SK-N-SH (cell line): ENCODE results near the gene NRDC. TPM values are rescaled to one million over a fixed set of nuclear protein-coding genes. Genes with fewer than 3 reads are reported as not detected.

Source experiments
- CTCF ChIA-PET: fragments of 300-600, 350-600 bp; formaldehyde crosslinking; extraction: SDS; loops from one replicate; lab custom pipeline; 2021; lab: Yijun Ruan, JAX
- POLR2A ChIA-PET: fragments of 350-600 bp; sonication (Branson Sonifier 250); formaldehyde crosslinking; extraction: SDS; loops from one replicate; lab custom pipeline; 2020; ENCODE audit warnings: antibody characterized with exemption, inconsistent platforms; lab: Yijun Ruan, JAX
- DNase-seq: peaks from one replicate; pipeline ENCODE4 v3.0.0; 2012
- H2AFZ ChIP-seq: fragments of 200-600 bp; sonication (generic); 2 replicates; pipeline ENCODE4 v1.8.1; 2016; ENCODE audit warnings: antibody characterized with exemption, mild to moderate bottlenecking, low read depth
- H3F3A ChIP-seq: fragments of 200-600 bp; sonication (generic); replicated peaks from 2 replicates; pipeline ENCODE3; 2016; ENCODE audit warnings: antibody characterized with exemption, mild to moderate bottlenecking; ENCODE audit not compliant: insufficient read depth
- H3K27ac ChIP-seq, 2 experiments: fragments of 200-500 bp in 1 of 2; fragments of 200-600 bp in 1 of 2; sonication (Bioruptor generic) in 1 of 2; sonication (generic), shearing (Covaris generic) in 1 of 2; 2 replicates each; pipeline versions ENCODE4 v1.5.1 to v1.6.1; 2014 to 2016; ENCODE audit warnings: low read depth in 2 of 2, inconsistent platforms in 1 of 2, low read length in 1 of 2, mild to moderate bottlenecking in 1 of 2, mixed read lengths in 1 of 2
- H3K27me3 ChIP-seq: fragments of 200-600 bp; sonication (generic), shearing (Covaris generic); 2 replicates; pipeline ENCODE4 v1.6.1; 2016; ENCODE audit warnings: mixed run types; ENCODE audit not compliant: insufficient read depth
- H3K36me3 ChIP-seq, 2 experiments: fragments of 200-500 bp in 1 of 2; fragments of 200-600 bp in 1 of 2; sonication (Bioruptor generic) in 1 of 2; sonication (generic) in 1 of 2; replicated peaks in 1 of 2; 2 replicates each; pipeline versions ENCODE3 to v1.5.1; 2014 to 2016; ENCODE audit warnings: low read length in 1 of 2, mild to moderate bottlenecking in 1 of 2; ENCODE audit not compliant: insufficient read depth in 2 of 2, control insufficient read depth in 1 of 2
- H3K4me1 ChIP-seq, 2 experiments: fragments of 200-500 bp in 1 of 2; fragments of 200-600 bp in 1 of 2; sonication (Bioruptor generic) in 1 of 2; sonication (generic), shearing (Covaris generic) in 1 of 2; 2 replicates each; pipeline versions ENCODE4 v1.5.1 to v1.6.1; 2014 to 2016; ENCODE audit warnings: low read depth in 1 of 2, low read length in 1 of 2, mixed run types in 1 of 2; ENCODE audit not compliant: insufficient read depth in 2 of 2, control insufficient read depth in 1 of 2
- H3K4me2 ChIP-seq: fragments of 200-600 bp; sonication (generic), shearing (Covaris generic); 2 replicates; pipeline ENCODE4 v1.6.1; 2017; ENCODE audit warnings: mixed run types
- H3K4me3 ChIP-seq, 2 experiments: fragments of 200-500 bp in 1 of 2; fragments of 200-600 bp in 1 of 2; sonication (Bioruptor generic) in 1 of 2; sonication (generic), shearing (Covaris generic) in 1 of 2; 2 replicates each; pipeline versions ENCODE4 v1.5.1 to v1.8.1; 2014 to 2016; ENCODE audit warnings: low read depth in 2 of 2, inconsistent platforms in 1 of 2, low read length in 1 of 2, mild to moderate bottlenecking in 1 of 2, mixed read lengths in 1 of 2, moderate library complexity in 1 of 2
- H3K79me2 ChIP-seq: fragments of 200-600 bp; sonication (generic); 2 replicates; pipeline ENCODE4 v1.8.1; 2017; ENCODE audit warnings: mild to moderate bottlenecking; ENCODE audit not compliant: insufficient read depth
- H3K9ac ChIP-seq: fragments of 200-600 bp; sonication (generic); 2 replicates; pipeline ENCODE4 v1.6.1; 2017; ENCODE audit warnings: mixed run types
- H3K9me2 ChIP-seq: fragments of 200-600 bp; sonication (generic); 2 replicates; pipeline ENCODE4 v1.6.1; 2017; ENCODE audit warnings: mixed run types
- H3K9me3 ChIP-seq: fragments of 200-600 bp; sonication (generic); 2 replicates; pipeline ENCODE4 v1.6.1; 2017; ENCODE audit warnings: mixed run types, mild to moderate bottlenecking, moderate library complexity
- H4K20me1 ChIP-seq: fragments of 200-600 bp; sonication (generic); 2 replicates; pipeline ENCODE4 v1.6.1; 2017; ENCODE audit warnings: mild to moderate bottlenecking, mixed run types; ENCODE audit not compliant: insufficient read depth
- ELF1 ChIP-seq: IDR thresholded peaks from 2 replicates; pipeline ENCODE4 v1.4.0; 2012
- FOSL2 ChIP-seq: IDR thresholded peaks from 2 replicates; pipeline ENCODE4 v1.4.0; 2012; ENCODE audit warnings: low read depth, mild to moderate bottlenecking, moderate library complexity, borderline replicate concordance
- FOXM1 ChIP-seq: IDR thresholded peaks from 2 replicates; pipeline ENCODE4 v1.4.0; 2012; ENCODE audit warnings: low read depth, mild to moderate bottlenecking
- GATA2 ChIP-seq: sonication (generic); formaldehyde crosslinking; IDR thresholded peaks from 2 replicates; pipeline ENCODE4 v1.5.0; 2020; ENCODE audit warnings: mild to moderate bottlenecking, missing genetic modification reagents
- MEF2A ChIP-seq: IDR thresholded peaks from 2 replicates; pipeline ENCODE4 v1.4.0; 2012; ENCODE audit warnings: low read depth, borderline replicate concordance
- MXI1 ChIP-seq: IDR thresholded peaks from 2 replicates; pipeline ENCODE4 v1.6.1; 2012; ENCODE audit warnings: mild to moderate bottlenecking, low read depth, low read length, improper control_type of control experiment
- NRF1 ChIP-seq: IDR thresholded peaks from 2 replicates; pipeline ENCODE4 v1.6.1; 2012; ENCODE audit warnings: low read depth, mild to moderate bottlenecking, low read length
- PBX3 ChIP-seq: IDR thresholded peaks from 2 replicates; pipeline ENCODE4; 2012
- RAD21 ChIP-seq: IDR thresholded peaks from 2 replicates; pipeline ENCODE4 v1.6.1; 2012; ENCODE audit warnings: mild to moderate bottlenecking, low read length
- RCOR1 ChIP-seq: fragments of 150-350 bp; IDR thresholded peaks from 2 replicates; pipeline ENCODE4 v1.6.1; 2017; ENCODE audit warnings: antibody characterized with exemption, low read length
- RXRA ChIP-seq: IDR thresholded peaks from 2 replicates; pipeline ENCODE4 v1.4.0; 2012; ENCODE audit warnings: low read depth, mild to moderate bottlenecking, borderline replicate concordance
- SIN3A ChIP-seq: IDR thresholded peaks from 2 replicates; pipeline ENCODE4 v1.6.1; 2012; ENCODE audit warnings: low read depth, mild to moderate bottlenecking, low read length, moderate library complexity, borderline replicate concordance
- SMC3 ChIP-seq: IDR thresholded peaks from 2 replicates; pipeline ENCODE4 v1.6.1; 2012; ENCODE audit warnings: low read depth, low read length, improper control_type of control experiment
- polyA plus RNA-seq, 3 experiments: library from polyadenylated mRNA; depleted of rRNA; stranded (reverse); fragments of >200 nt; gene quantifications; 2 replicates each; pipeline ENCODE4 v1.2.3, GENCODE V29; 2012
- TF ChIP-seq, protein P1 (sequence below): fragments of 150-350 bp; IDR thresholded peaks from 2 replicates; pipeline ENCODE4 v1.6.1; 2016; ENCODE audit warnings: mild to moderate bottlenecking, low read depth, low read length
- TF ChIP-seq, protein P2 (sequence below): IDR thresholded peaks from 2 replicates; pipeline ENCODE4 v1.4.0; 2012; ENCODE audit warnings: low read depth
- TF ChIP-seq, protein P3 (sequence below): IDR thresholded peaks from 2 replicates; pipeline ENCODE4 v1.6.1; 2012; ENCODE audit warnings: mild to moderate bottlenecking, low read depth, low read length, moderate library complexity
- TF ChIP-seq, protein P4 (sequence below): fragments of 150-350 bp; IDR thresholded peaks from 2 replicates; pipeline ENCODE4 v1.6.1; 2017; ENCODE audit warnings: antibody characterized with exemption, low read length, low read depth, borderline replicate concordance

The NRDC gene
- polyA plus RNA-seq, 1 of the 3 experiments (the other 2 are of a cell fraction): 84.8 TPM

GRCh38 chr1:51749151-51749550 is 129.4 kb downstream of the NRDC start (continued):
- TF ChIP-seq RXRA: no peak
- TF ChIP-seq RAD21: no peak
- TF ChIP-seq, protein P1, sequence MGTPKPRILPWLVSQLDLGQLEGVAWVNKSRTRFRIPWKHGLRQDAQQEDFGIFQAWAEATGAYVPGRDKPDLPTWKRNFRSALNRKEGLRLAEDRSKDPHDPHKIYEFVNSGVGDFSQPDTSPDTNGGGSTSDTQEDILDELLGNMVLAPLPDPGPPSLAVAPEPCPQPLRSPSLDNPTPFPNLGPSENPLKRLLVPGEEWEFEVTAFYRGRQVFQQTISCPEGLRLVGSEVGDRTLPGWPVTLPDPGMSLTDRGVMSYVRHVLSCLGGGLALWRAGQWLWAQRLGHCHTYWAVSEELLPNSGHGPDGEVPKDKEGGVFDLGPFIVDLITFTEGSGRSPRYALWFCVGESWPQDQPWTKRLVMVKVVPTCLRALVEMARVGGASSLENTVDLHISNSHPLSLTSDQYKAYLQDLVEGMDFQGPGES: no peak
- TF ChIP-seq, protein P2, sequence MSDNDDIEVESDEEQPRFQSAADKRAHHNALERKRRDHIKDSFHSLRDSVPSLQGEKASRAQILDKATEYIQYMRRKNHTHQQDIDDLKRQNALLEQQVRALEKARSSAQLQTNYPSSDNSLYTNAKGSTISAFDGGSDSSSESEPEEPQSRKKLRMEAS: no peak
- TF ChIP-seq SIN3A: no peak

DNA sequence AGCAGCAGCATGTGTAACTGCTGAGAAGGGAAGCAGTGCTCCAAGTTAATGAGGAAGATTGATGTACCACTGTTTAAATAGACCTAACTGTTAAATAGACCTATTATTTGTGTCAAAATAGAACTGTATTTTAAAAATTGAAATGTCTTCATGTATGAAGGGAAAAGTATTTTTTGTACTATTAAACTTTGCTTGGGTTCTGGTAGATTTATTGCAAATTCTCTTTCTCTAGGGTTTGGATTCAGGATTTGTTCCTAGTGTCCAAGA is 133.3 kb downstream of the NRDC start:
- Histone ChIP-seq H2AFZ (no peak overlapping the region), H3F3A (peaks cover 13% of the 10 kb centered on the region), H3K4me1 (peaks cover 0 to 4% of the 10 kb centered on the region in 2 experiments; a peak in 1 of 4 replicates), H3K4me2 (no peak overlapping the region), H3K9me2 (no peaks in the 10 kb centered on the region)
- TF ChIP-seq, protein P3, sequence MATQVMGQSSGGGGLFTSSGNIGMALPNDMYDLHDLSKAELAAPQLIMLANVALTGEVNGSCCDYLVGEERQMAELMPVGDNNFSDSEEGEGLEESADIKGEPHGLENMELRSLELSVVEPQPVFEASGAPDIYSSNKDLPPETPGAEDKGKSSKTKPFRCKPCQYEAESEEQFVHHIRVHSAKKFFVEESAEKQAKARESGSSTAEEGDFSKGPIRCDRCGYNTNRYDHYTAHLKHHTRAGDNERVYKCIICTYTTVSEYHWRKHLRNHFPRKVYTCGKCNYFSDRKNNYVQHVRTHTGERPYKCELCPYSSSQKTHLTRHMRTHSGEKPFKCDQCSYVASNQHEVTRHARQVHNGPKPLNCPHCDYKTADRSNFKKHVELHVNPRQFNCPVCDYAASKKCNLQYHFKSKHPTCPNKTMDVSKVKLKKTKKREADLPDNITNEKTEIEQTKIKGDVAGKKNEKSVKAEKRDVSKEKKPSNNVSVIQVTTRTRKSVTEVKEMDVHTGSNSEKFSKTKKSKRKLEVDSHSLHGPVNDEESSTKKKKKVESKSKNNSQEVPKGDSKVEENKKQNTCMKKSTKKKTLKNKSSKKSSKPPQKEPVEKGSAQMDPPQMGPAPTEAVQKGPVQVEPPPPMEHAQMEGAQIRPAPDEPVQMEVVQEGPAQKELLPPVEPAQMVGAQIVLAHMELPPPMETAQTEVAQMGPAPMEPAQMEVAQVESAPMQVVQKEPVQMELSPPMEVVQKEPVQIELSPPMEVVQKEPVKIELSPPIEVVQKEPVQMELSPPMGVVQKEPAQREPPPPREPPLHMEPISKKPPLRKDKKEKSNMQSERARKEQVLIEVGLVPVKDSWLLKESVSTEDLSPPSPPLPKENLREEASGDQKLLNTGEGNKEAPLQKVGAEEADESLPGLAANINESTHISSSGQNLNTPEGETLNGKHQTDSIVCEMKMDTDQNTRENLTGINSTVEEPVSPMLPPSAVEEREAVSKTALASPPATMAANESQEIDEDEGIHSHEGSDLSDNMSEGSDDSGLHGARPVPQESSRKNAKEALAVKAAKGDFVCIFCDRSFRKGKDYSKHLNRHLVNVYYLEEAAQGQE: no peak
- TF ChIP-seq MXI1 (no peak), RCOR1 (no peak), MEF2A (no peak), ELF1 (no peak), PBX3 (no peak), FOXM1 (no peak), NRF1 (no peak), FOSL2 (no peak), GATA2 (CRISPR knock-in tag) (no peak), RXRA (no peak), SMC3 (no peak)
- TF ChIP-seq, protein P4, sequence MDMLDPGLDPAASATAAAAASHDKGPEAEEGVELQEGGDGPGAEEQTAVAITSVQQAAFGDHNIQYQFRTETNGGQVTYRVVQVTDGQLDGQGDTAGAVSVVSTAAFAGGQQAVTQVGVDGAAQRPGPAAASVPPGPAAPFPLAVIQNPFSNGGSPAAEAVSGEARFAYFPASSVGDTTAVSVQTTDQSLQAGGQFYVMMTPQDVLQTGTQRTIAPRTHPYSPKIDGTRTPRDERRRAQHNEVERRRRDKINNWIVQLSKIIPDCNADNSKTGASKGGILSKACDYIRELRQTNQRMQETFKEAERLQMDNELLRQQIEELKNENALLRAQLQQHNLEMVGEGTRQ: no peak
- TF ChIP-seq, all 33 proteins: peak for 0
- DNase-seq: no peak
- peak overlapping the region in 1 of 2 experiments; percentile 24; a peak in 1 of 4 replicates for H3K27ac ChIP-seq
- no peak overlapping the region for H3K9ac ChIP-seq
- H4K20me1 ChIP-seq: no peaks in the 10 kb centered on the region; the same call in 1 of the 2 replicates
- ChIA-PET CTCF (interaction anchor here (0.7 to 0.9 kb wide), 2 partner anchors 23 to 104 kb away, joined by 3 to 4 read pairs; no protein-coding TSS in a partner anchor), POLR2A (no interaction called here)
- H3K79me2 ChIP-seq: peaks cover 57% of the 10 kb centered on the region
- H3K27me3 ChIP-seq: no peaks in the 10 kb centered on the region
- H3K36me3 ChIP-seq: peaks cover 3 to 54% of the 10 kb centered on the region in 2 experiments
- no peak overlapping the region for H3K4me3 ChIP-seq
- no peaks in the 10 kb centered on the region for H3K9me3 ChIP-seq
